ENCODE data around the gene SLC4A2. TPM values are rescaled to one million over a fixed set of nuclear protein-coding genes. Genes with fewer than 3 reads are reported as not detected.

Gene SLC4A2
- polyA plus RNA-seq, 2 of the 4 experiments (the other 2 are of a cell fraction), result 112 to 275 TPM

- Histone ChIP-seq H3K4me1 (peaks cover 9% of the 10 kb centered on the region; the same call in 2 of the 3 replicates), H3K27ac (peak overlapping the region in 1 of 2 experiments; percentile 55; a peak in 2 of 6 replicates), H3K4me2 (peak overlapping the region; percentile 90), H3K4me3 (peak overlapping the region; percentile 30; the same call in 2 of the 3 replicates), H3K9me3 (no peaks in the 10 kb centered on the region)
- no peak for FAIRE-seq
- TF ChIP-seq MYC (IDR thresholded peaks at IDR 0.05; ENCODE audit: borderline replicate concordance, low read length) (no peak), HEYL (CRISPR knock-in tag; IDR thresholded peaks at IDR 0.05) (no peak), NFE2L2 (conservative IDR thresholded peaks at IDR 0.05; ENCODE audit: low read length) (no peak), ZNF302 (CRISPR knock-in tag; IDR thresholded peaks at IDR 0.05) (no peak), JUN (IDR thresholded peaks at IDR 0.05) (no peak), NPAS2 (CRISPR knock-in tag; IDR thresholded peaks at IDR 0.05; ENCODE audit: borderline replicate concordance) (no peak), RCOR1 (IDR thresholded peaks at IDR 0.05; ENCODE audit: low read depth, low read length) (no peak), KDM5A (IDR thresholded peaks at IDR 0.05) (no peak), EHF (CRISPR knock-in tag; IDR thresholded peaks at IDR 0.05) (no peak), HDAC2 (IDR thresholded peaks at IDR 0.05) (no peak)
- TF ChIP-seq, protein P1, sequence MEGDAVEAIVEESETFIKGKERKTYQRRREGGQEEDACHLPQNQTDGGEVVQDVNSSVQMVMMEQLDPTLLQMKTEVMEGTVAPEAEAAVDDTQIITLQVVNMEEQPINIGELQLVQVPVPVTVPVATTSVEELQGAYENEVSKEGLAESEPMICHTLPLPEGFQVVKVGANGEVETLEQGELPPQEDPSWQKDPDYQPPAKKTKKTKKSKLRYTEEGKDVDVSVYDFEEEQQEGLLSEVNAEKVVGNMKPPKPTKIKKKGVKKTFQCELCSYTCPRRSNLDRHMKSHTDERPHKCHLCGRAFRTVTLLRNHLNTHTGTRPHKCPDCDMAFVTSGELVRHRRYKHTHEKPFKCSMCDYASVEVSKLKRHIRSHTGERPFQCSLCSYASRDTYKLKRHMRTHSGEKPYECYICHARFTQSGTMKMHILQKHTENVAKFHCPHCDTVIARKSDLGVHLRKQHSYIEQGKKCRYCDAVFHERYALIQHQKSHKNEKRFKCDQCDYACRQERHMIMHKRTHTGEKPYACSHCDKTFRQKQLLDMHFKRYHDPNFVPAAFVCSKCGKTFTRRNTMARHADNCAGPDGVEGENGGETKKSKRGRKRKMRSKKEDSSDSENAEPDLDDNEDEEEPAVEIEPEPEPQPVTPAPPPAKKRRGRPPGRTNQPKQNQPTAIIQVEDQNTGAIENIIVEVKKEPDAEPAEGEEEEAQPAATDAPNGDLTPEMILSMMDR (IDR thresholded peaks at IDR 0.05), result no peak
- TF ChIP-seq, protein P2, sequence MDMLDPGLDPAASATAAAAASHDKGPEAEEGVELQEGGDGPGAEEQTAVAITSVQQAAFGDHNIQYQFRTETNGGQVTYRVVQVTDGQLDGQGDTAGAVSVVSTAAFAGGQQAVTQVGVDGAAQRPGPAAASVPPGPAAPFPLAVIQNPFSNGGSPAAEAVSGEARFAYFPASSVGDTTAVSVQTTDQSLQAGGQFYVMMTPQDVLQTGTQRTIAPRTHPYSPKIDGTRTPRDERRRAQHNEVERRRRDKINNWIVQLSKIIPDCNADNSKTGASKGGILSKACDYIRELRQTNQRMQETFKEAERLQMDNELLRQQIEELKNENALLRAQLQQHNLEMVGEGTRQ (IDR thresholded peaks at IDR 0.05), result no peak
- ChIA-PET CTCF (interaction anchor here (0.7 to 9.0 kb wide), 43 partner anchors 9 to 162 kb away, joined by 3 to 110 read pairs (median 6); partner anchors contain the start of genes ABCB8, NOS3 and SLC4A2), POLR2A (no interaction called here)
- DNase-seq (ENCODE audit: low read depth in 1 of 2, low spot score in 1 of 2), result no peak
- 53% methylated on average over 12 of the region's 13 CpGs for WGBS (ENCODE audit: missing lambda C conversion rate)
- ATAC-seq, result no peak; a peak in 2 of 6 replicates
Measured at GRCh38 chr7:151017370-151017952, 41.9 kb upstream of the SLC4A2 start.

- DNase-seq (ENCODE audit: low read depth in 1 of 2, low spot score in 1 of 2), result peak; percentile 55 to 71
- peak; percentile 72 to 94 for ATAC-seq
- ChIA-PET POLR2A (interaction anchor here (1.0 kb wide), 1 partner anchor 10 kb away, joined by 4 read pairs; the partner anchor contains the start of gene ABCB8), CTCF (interaction anchor here (0.6 to 9.0 kb wide), 52 partner anchors 8 to 594 kb away, joined by 3 to 110 read pairs (median 5); partner anchors contain the start of genes ABCB8, NOS3 and SLC4A2)
- WGBS (ENCODE audit: missing lambda C conversion rate), result 16% methylated on average over 24 of the region's 34 CpGs
- no peak for FAIRE-seq
- TF ChIP-seq CEBPB (IDR thresholded peaks at IDR 0.05), result no peak
- peak; percentile 84 for TF ChIP-seq SMC3 (IDR thresholded peaks at IDR 0.05)
- peak; percentile 58 to 64 for TF ChIP-seq RAD21 (conservative IDR thresholded peaks at IDR 0.05 in 1 of 2, IDR thresholded peaks at IDR 0.05 in 1 of 2)
- no peak for TF ChIP-seq FOSB (CRISPR knock-in tag; IDR thresholded peaks at IDR 0.05)
- TF ChIP-seq, protein P1 (IDR thresholded peaks at IDR 0.05), result peak; percentile 88
- Histone ChIP-seq H3K4me1 (peaks cover 6% of the 10 kb centered on the region; the same call in 2 of the 3 replicates), H3K4me3 (peak overlapping the region; percentile 30; the same call in 2 of the 3 replicates), H3K9me3 (no peaks in the 10 kb centered on the region), H3K4me2 (peak overlapping the region; percentile 90), H3K27ac (peak overlapping the region in 1 of 2 experiments; percentile 75; a peak in 2 of 6 replicates)
Measured at GRCh38 chr7:151017953-151018420, 41.4 kb upstream of the SLC4A2 start.
